Prostate gland (tissue), 2 donors: ENCODE measurements around the gene MAML3. TPM values are rescaled to one million over a fixed set of nuclear protein-coding genes. Genes with fewer than 3 reads are reported as not detected.

Experiments used
- DNase-seq: peaks from one replicate; pipeline ENCODE4 v3.0.0-alpha.2; 2019; ENCODE audit warnings: low spot score
- H3K27ac ChIP-seq, 2 donors: fragments of 200-600 bp; sonication (generic); 2 replicates each; pipeline ENCODE4 v1.5.1; 2017 to 2019
- H3K27me3 ChIP-seq: fragments of 200-600 bp; sonication (generic); replicated peaks from 2 replicates; pipeline ENCODE4 v1.5.1; 2019; ENCODE audit not compliant: insufficient read depth
- H3K36me3 ChIP-seq, 2 donors: fragments of 200-600 bp; sonication (generic); 1 replicate in 1 of 2; 2 replicates in 1 of 2; pipeline versions ENCODE4 v1.5.1 to v1.8.1; 2017 to 2019
- H3K4me1 ChIP-seq: fragments of 200-600 bp; sonication (generic); replicated peaks from 2 replicates; pipeline ENCODE4 v1.5.1; 2019
- H3K4me3 ChIP-seq, 2 donors: fragments of 200-600 bp; sonication (generic); 2 replicates each; pipeline ENCODE4 v1.5.1; 2017 to 2019
- H3K9me3 ChIP-seq: fragments of 200-600 bp; sonication (generic); 2 replicates; pipeline ENCODE4 v1.5.1; 2017
- POLR2A ChIP-seq: fragments of 450-650 bp; IDR thresholded peaks from one replicate; pipeline ENCODE4 v1.6.1; 2016; ENCODE audit warnings: antibody characterized with exemption, mild to moderate bottlenecking
- POLR2AphosphoS5 ChIP-seq: sonication (generic); formaldehyde crosslinking; IDR thresholded peaks from one replicate; pipeline ENCODE4 v1.6.1; 2017; ENCODE audit warnings: antibody characterized with exemption
- WGBS: methylation state at CpG from one replicate; pipeline ENCODE4 v1.1.5; 2018; 5-methylcytosine and 5-hydroxymethylcytosine counted together
- intact Hi-C: fragments of 100-400 bp; cut with DNase I; formaldehyde crosslinking; loops from one replicate; pipeline ENCODE4 v1.14.2; 2022
- total RNA-seq, 2 donors: library from RNA; depleted of rRNA; stranded (reverse); fragments of >200 nt; gene quantifications; one replicate each; pipeline ENCODE4 v1.1.0, GENCODE V29; 2016
- TF ChIP-seq, protein P1 (sequence below), 4 experiments: fragments of 200-600 bp in 2 of 4; fragments of 450-650 bp in 2 of 4; sonication (generic) in 2 of 4; IDR thresholded peaks; 1 replicate in 3 of 4; 2 replicates in 1 of 4; pipeline ENCODE4 v1.5.1; 2016 to 2019; ENCODE audit warnings: antibody characterized with exemption in 4 of 4, mild to moderate bottlenecking in 2 of 4, moderate library complexity in 2 of 4

MAML3 gene
- total RNA-seq, 2 donors from 2014 or later = 15.0 to 30.6 TPM

GRCh38 chr4:140102421-140102820, 51.6 kb downstream of the MAML3 start:
- DNase-seq = no peak
- TF ChIP-seq POLR2AphosphoS5 (no peak), POLR2A (no peak)
- TF ChIP-seq, protein P1, sequence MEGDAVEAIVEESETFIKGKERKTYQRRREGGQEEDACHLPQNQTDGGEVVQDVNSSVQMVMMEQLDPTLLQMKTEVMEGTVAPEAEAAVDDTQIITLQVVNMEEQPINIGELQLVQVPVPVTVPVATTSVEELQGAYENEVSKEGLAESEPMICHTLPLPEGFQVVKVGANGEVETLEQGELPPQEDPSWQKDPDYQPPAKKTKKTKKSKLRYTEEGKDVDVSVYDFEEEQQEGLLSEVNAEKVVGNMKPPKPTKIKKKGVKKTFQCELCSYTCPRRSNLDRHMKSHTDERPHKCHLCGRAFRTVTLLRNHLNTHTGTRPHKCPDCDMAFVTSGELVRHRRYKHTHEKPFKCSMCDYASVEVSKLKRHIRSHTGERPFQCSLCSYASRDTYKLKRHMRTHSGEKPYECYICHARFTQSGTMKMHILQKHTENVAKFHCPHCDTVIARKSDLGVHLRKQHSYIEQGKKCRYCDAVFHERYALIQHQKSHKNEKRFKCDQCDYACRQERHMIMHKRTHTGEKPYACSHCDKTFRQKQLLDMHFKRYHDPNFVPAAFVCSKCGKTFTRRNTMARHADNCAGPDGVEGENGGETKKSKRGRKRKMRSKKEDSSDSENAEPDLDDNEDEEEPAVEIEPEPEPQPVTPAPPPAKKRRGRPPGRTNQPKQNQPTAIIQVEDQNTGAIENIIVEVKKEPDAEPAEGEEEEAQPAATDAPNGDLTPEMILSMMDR (IDR thresholded peaks at IDR 0.05) = no peak
- WGBS = 81% methylated on average over 3 of the region's 3 CpGs
- no peaks in the 10 kb centered on the region for H3K27me3 ChIP-seq
- no peaks in the 10 kb centered on the region for H3K9me3 ChIP-seq
- intact Hi-C loops = no loop called here
- H3K36me3 ChIP-seq = no peaks in the 10 kb centered on the region
- no peaks in the 10 kb centered on the region for H3K4me1 ChIP-seq
- H3K4me3 ChIP-seq = no peak overlapping the region
- no peak overlapping the region for H3K27ac ChIP-seq

DNA sequence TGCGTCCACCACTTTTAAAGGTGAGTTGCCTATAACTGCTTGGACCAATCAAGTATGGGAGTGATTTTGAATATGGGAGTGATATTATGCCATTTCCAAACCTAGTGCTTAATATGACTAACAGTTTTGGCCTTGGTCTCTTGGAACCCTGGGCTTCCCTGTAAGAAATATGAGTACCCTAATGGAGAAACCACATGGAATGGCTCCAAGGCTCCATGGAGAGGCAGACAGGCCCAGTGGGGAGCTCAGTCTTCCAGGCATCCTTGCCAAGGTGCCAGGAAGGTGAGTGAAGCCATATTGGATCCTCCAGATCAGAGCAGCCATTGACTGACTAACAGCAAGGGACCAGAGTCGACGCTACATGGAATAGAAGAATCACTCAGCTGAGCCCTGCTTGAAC, 53.2 kb downstream of the MAML3 start:
- Histone ChIP-seq H3K27me3 (no peaks in the 10 kb centered on the region), H3K9me3 (no peaks in the 10 kb centered on the region), H3K36me3 (no peaks in the 10 kb centered on the region), H3K4me3 (no peak overlapping the region), H3K4me1 (peaks cover 12% of the 10 kb centered on the region), H3K27ac (no peak overlapping the region)
- WGBS = 98% methylated on average over 3 of the region's 3 CpGs
- no peak for TF ChIP-seq POLR2AphosphoS5
- intact Hi-C loops = no loop called here
- DNase-seq = no peak

DNA sequence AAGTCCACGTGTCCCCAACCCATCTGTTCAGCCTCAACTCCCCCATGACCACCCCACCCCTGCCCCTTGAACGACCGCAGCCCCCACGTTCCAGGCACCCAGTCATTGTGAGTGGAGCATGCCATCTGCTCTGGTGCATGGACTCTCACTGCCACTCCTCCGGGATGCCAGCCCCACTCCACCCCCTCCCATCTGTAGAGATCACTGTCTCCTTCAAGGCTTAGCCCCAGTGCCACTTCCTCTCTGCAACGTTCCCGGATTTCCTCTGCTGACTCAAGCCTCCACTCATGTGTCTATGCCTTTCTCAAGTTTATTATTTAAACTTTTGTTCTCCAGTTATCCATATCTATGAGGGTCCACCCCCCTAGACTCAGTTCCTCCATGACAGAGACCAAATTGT, 54.0 kb downstream of the MAML3 start:
- Histone ChIP-seq H3K36me3 (no peaks in the 10 kb centered on the region), H3K27me3 (no peaks in the 10 kb centered on the region), H3K9me3 (no peaks in the 10 kb centered on the region), H3K27ac (no peak overlapping the region), H3K4me1 (peaks cover 17% of the 10 kb centered on the region), H3K4me3 (no peak overlapping the region)
- TF ChIP-seq POLR2A = no peak
- TF ChIP-seq, protein P1 (IDR thresholded peaks at IDR 0.05) = no peak
- intact Hi-C loops = loop anchor here (5.0 kb wide), 1 partner anchor 52 kb away; the partner anchor contains the start of gene MAML3
- WGBS = 58% methylated on average over 7 of the region's 7 CpGs
- DNase-seq = no peak

DNA sequence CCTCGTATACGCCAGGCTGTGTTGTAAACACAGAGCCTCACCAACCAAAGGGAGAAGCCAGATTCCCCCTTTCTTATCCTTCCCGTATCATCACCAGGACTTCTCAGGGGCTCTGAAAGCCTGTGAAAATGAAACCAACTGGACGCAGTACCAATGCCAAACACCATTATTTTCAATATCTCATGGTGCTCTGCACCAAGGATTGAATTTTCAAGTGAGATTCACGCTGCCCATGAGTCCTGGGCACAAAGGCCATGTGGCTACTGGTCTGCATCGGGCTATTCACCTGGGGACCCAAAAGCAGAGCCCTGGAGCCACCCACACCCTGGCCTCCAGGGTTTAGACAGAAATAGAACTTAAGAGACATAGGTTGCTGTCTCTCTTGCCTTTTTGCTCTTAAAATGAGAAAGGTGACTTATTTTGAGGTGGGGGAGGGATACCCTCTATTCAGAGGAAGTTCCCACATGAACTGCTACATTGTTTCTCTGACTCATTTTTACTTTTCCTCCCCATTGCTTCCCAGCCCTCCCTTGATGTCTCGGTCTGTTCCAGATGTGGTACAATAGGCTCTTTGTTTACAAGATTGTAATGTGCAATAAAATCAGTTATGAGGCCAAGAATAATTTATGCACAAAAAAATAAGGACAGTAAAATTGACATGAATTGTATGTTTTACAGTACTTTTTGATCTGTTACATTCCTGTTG, 55.4 kb downstream of the MAML3 start:
- Histone ChIP-seq H3K4me3 (no peak overlapping the region), H3K36me3 (no peaks in the 10 kb centered on the region), H3K9me3 (no peaks in the 10 kb centered on the region), H3K4me1 (peaks cover 21% of the 10 kb centered on the region), H3K27me3 (no peaks in the 10 kb centered on the region), H3K27ac (peak overlapping the region; percentile 59 to 77)
- intact Hi-C loops = loop anchor here (5.0 kb wide), 1 partner anchor 54 kb away; the partner anchor contains the start of gene MAML3
- no peak for DNase-seq
- 40% methylated on average over 7 of the region's 7 CpGs for WGBS
- TF ChIP-seq POLR2AphosphoS5 = no peak
- TF ChIP-seq, protein P1 (IDR thresholded peaks at IDR 0.05) = peak in 1 of 4 experiments; percentile 11

DNA sequence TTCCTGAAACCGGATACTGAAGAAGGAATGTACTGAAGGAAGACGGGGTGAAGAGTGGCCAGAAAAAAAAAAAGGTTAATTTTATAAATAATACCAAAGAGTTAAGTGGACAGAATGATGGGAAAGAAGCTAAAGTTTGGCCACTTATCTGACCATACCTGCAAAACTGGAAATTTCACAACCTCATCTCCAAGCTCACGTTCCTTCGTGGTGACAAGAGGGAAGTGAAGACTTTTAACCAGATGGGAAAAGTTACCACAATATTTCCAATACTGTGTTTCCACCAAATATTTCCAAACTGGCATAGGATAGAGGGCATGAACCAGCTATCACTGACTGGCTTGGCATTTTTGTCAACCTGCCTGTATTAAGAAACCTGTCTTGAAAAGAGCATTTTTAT, 56.4 kb downstream of the MAML3 start:
- H3K4me1 ChIP-seq = peaks cover 21% of the 10 kb centered on the region

DNA sequence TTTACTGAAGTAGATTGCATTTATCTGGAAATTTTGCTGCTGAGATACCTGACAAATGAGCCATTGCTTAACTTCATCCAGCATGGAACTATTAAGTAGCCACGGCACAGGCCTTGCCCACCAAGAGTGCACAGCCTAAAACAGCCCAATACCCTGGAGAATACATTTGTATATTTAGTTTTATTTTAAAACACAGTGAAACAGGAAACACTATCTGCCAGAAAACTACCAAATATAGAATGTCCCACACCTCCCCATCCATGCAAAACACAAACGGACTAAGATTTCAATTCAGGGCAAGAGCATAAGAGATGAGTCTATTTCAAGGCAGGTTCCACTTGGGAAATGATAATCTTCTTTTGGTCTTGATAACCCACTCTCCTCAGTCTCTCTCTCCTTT, 57.1 kb downstream of the MAML3 start:
- Histone ChIP-seq H3K36me3 (no peaks in the 10 kb centered on the region), H3K4me3 (no peak overlapping the region), H3K4me1 (peaks cover 21% of the 10 kb centered on the region), H3K27ac (peak overlapping the region; percentile 59 to 77), H3K27me3 (no peaks in the 10 kb centered on the region), H3K9me3 (no peaks in the 10 kb centered on the region)
- intact Hi-C loops = loop anchor here (5.0 kb wide), 1 partner anchor 55 kb away; the partner anchor contains the start of gene MAML3
- DNase-seq = no peak
- TF ChIP-seq POLR2AphosphoS5 (no peak), POLR2A (no peak)
- TF ChIP-seq, protein P1 (IDR thresholded peaks at IDR 0.05) = no peak
- 41% methylated on average over 2 of the region's 2 CpGs for WGBS

More for the DNA sequence above, 56.4 kb downstream of the MAML3 start:
- Histone ChIP-seq H3K4me3 (no peak overlapping the region), H3K36me3 (no peaks in the 10 kb centered on the region), H3K27ac (peak overlapping the region; percentile 59 to 77), H3K27me3 (no peaks in the 10 kb centered on the region), H3K9me3 (no peaks in the 10 kb centered on the region)
- TF ChIP-seq POLR2AphosphoS5 (peak; percentile 65), POLR2A (no peak)
- 32% methylated on average over 4 of the region's 4 CpGs for WGBS
- intact Hi-C loops = loop anchor here (5.0 kb wide), 1 partner anchor 55 kb away; the partner anchor contains the start of gene MAML3
- DNase-seq = no peak
